SK-N-SH (cell line): Measurements from ENCODE around the gene ACADS. TPM values are rescaled to one million over a fixed set of nuclear protein-coding genes. Genes with fewer than 3 reads are reported as not detected.

Experiments used
- CTCF ChIA-PET: fragments of 300-600, 350-600 bp; formaldehyde crosslinking; extraction: SDS; loops from one replicate; lab custom pipeline; 2021; lab: Yijun Ruan, JAX
- POLR2A ChIA-PET: fragments of 350-600 bp; sonication (Branson Sonifier 250); formaldehyde crosslinking; extraction: SDS; loops from one replicate; lab custom pipeline; 2020; ENCODE audit warnings: antibody characterized with exemption, inconsistent platforms; lab: Yijun Ruan, JAX
- DNase-seq: peaks from one replicate; pipeline ENCODE4 v3.0.0; 2012
- H2AFZ ChIP-seq: fragments of 200-600 bp; sonication (generic); 2 replicates; pipeline ENCODE4 v1.8.1; 2016; ENCODE audit warnings: antibody characterized with exemption, mild to moderate bottlenecking, low read depth
- H3F3A ChIP-seq: fragments of 200-600 bp; sonication (generic); replicated peaks from 2 replicates; pipeline ENCODE3; 2016; ENCODE audit warnings: antibody characterized with exemption, mild to moderate bottlenecking; ENCODE audit not compliant: insufficient read depth
- H3K27ac ChIP-seq, 2 experiments: fragments of 200-500 bp in 1 of 2; fragments of 200-600 bp in 1 of 2; sonication (Bioruptor generic) in 1 of 2; sonication (generic), shearing (Covaris generic) in 1 of 2; 2 replicates each; pipeline versions ENCODE4 v1.5.1 to v1.6.1; 2014 to 2016; ENCODE audit warnings: low read depth in 2 of 2, inconsistent platforms in 1 of 2, low read length in 1 of 2, mild to moderate bottlenecking in 1 of 2, mixed read lengths in 1 of 2
- H3K27me3 ChIP-seq: fragments of 200-600 bp; sonication (generic), shearing (Covaris generic); 2 replicates; pipeline ENCODE4 v1.6.1; 2016; ENCODE audit warnings: mixed run types; ENCODE audit not compliant: insufficient read depth
- H3K36me3 ChIP-seq, 2 experiments: fragments of 200-500 bp in 1 of 2; fragments of 200-600 bp in 1 of 2; sonication (Bioruptor generic) in 1 of 2; sonication (generic) in 1 of 2; replicated peaks in 1 of 2; 2 replicates each; pipeline versions ENCODE3 to v1.5.1; 2014 to 2016; ENCODE audit warnings: low read length in 1 of 2, mild to moderate bottlenecking in 1 of 2; ENCODE audit not compliant: insufficient read depth in 2 of 2, control insufficient read depth in 1 of 2
- H3K4me1 ChIP-seq, 2 experiments: fragments of 200-500 bp in 1 of 2; fragments of 200-600 bp in 1 of 2; sonication (Bioruptor generic) in 1 of 2; sonication (generic), shearing (Covaris generic) in 1 of 2; 2 replicates each; pipeline versions ENCODE4 v1.5.1 to v1.6.1; 2014 to 2016; ENCODE audit warnings: low read depth in 1 of 2, low read length in 1 of 2, mixed run types in 1 of 2; ENCODE audit not compliant: insufficient read depth in 2 of 2, control insufficient read depth in 1 of 2
- H3K4me2 ChIP-seq: fragments of 200-600 bp; sonication (generic), shearing (Covaris generic); 2 replicates; pipeline ENCODE4 v1.6.1; 2017; ENCODE audit warnings: mixed run types
- H3K4me3 ChIP-seq, 2 experiments: fragments of 200-500 bp in 1 of 2; fragments of 200-600 bp in 1 of 2; sonication (Bioruptor generic) in 1 of 2; sonication (generic), shearing (Covaris generic) in 1 of 2; 2 replicates each; pipeline versions ENCODE4 v1.5.1 to v1.8.1; 2014 to 2016; ENCODE audit warnings: low read depth in 2 of 2, inconsistent platforms in 1 of 2, low read length in 1 of 2, mild to moderate bottlenecking in 1 of 2, mixed read lengths in 1 of 2, moderate library complexity in 1 of 2
- H3K79me2 ChIP-seq: fragments of 200-600 bp; sonication (generic); 2 replicates; pipeline ENCODE4 v1.8.1; 2017; ENCODE audit warnings: mild to moderate bottlenecking; ENCODE audit not compliant: insufficient read depth
- H3K9ac ChIP-seq: fragments of 200-600 bp; sonication (generic); 2 replicates; pipeline ENCODE4 v1.6.1; 2017; ENCODE audit warnings: mixed run types
- H3K9me2 ChIP-seq: fragments of 200-600 bp; sonication (generic); 2 replicates; pipeline ENCODE4 v1.6.1; 2017; ENCODE audit warnings: mixed run types
- H3K9me3 ChIP-seq: fragments of 200-600 bp; sonication (generic); 2 replicates; pipeline ENCODE4 v1.6.1; 2017; ENCODE audit warnings: mixed run types, mild to moderate bottlenecking, moderate library complexity
- H4K20me1 ChIP-seq: fragments of 200-600 bp; sonication (generic); 2 replicates; pipeline ENCODE4 v1.6.1; 2017; ENCODE audit warnings: mild to moderate bottlenecking, mixed run types; ENCODE audit not compliant: insufficient read depth
- ELF1 ChIP-seq: IDR thresholded peaks from 2 replicates; pipeline ENCODE4 v1.4.0; 2012
- EP300 ChIP-seq, 2 experiments: IDR thresholded peaks; 2 replicates each; pipeline versions ENCODE4 v1.4.0 to v1.6.1; 2012; ENCODE audit warnings: borderline replicate concordance in 1 of 2, low read depth in 1 of 2, low read length in 1 of 2
- EZH2phosphoT487 ChIP-seq: fragments of 200-600 bp; sonication (generic); IDR thresholded peaks from 2 replicates; pipeline ENCODE4 v1.6.1; 2017; ENCODE audit warnings: low read depth, mixed run types, mild to moderate bottlenecking, antibody characterized with exemption, moderate library complexity, borderline replicate concordance
- FOSL2 ChIP-seq: IDR thresholded peaks from 2 replicates; pipeline ENCODE4 v1.4.0; 2012; ENCODE audit warnings: low read depth, mild to moderate bottlenecking, moderate library complexity, borderline replicate concordance
- FOXJ3 ChIP-seq: sonication (generic); formaldehyde crosslinking; IDR thresholded peaks from 2 replicates; pipeline ENCODE4 v1.5.1; 2020; ENCODE audit warnings: mild to moderate bottlenecking, missing genetic modification reagents
- GABPA ChIP-seq: IDR thresholded peaks from 2 replicates; pipeline ENCODE4 v1.4.0; 2012; ENCODE audit warnings: low read depth, mild to moderate bottlenecking
- JUND ChIP-seq: IDR thresholded peaks from 2 replicates; pipeline ENCODE4 v1.4.0; 2012
- MEF2A ChIP-seq: IDR thresholded peaks from 2 replicates; pipeline ENCODE4 v1.4.0; 2012; ENCODE audit warnings: low read depth, borderline replicate concordance
- MXI1 ChIP-seq: IDR thresholded peaks from 2 replicates; pipeline ENCODE4 v1.6.1; 2012; ENCODE audit warnings: mild to moderate bottlenecking, low read depth, low read length, improper control_type of control experiment
- NFIC ChIP-seq: IDR thresholded peaks from 2 replicates; pipeline ENCODE4 v1.4.0; 2012; ENCODE audit warnings: borderline replicate concordance
- POLR2AphosphoS5 ChIP-seq: IDR thresholded peaks from 2 replicates; pipeline ENCODE4 v1.6.1; 2012; ENCODE audit warnings: low read depth, low read length
- RCOR1 ChIP-seq: fragments of 150-350 bp; IDR thresholded peaks from 2 replicates; pipeline ENCODE4 v1.6.1; 2017; ENCODE audit warnings: antibody characterized with exemption, low read length
- RFX5 ChIP-seq: IDR thresholded peaks from 2 replicates; pipeline ENCODE4 v1.6.1; 2012; ENCODE audit warnings: mild to moderate bottlenecking, improper control_type of control experiment, low read length
- RXRA ChIP-seq: IDR thresholded peaks from 2 replicates; pipeline ENCODE4 v1.4.0; 2012; ENCODE audit warnings: low read depth, mild to moderate bottlenecking, borderline replicate concordance
- SMC3 ChIP-seq: IDR thresholded peaks from 2 replicates; pipeline ENCODE4 v1.6.1; 2012; ENCODE audit warnings: low read depth, low read length, improper control_type of control experiment
- TCF12 ChIP-seq: IDR thresholded peaks from 2 replicates; pipeline ENCODE4 v1.4.0; 2012
- TEAD4 ChIP-seq: IDR thresholded peaks from 2 replicates; pipeline ENCODE4 v1.4.0; 2012; ENCODE audit warnings: mild to moderate bottlenecking, borderline replicate concordance; ENCODE audit not compliant: insufficient read depth
- YY1 ChIP-seq: IDR thresholded peaks from 2 replicates; pipeline ENCODE4 v1.4.0; 2012; ENCODE audit warnings: low read depth, mild to moderate bottlenecking
- WGBS: methylation state at CpG from one replicate; pipeline ENCODE4 v1.1.6; 2017; ENCODE audit warnings: low lambda C conversion rate; 5-methylcytosine and 5-hydroxymethylcytosine counted together
- polyA plus RNA-seq, 3 experiments: library from polyadenylated mRNA; depleted of rRNA; stranded (reverse); fragments of >200 nt; gene quantifications; 2 replicates each; pipeline ENCODE4 v1.2.3, GENCODE V29; 2012
- TF ChIP-seq, protein P1 (sequence below): IDR thresholded peaks from 2 replicates; pipeline ENCODE4 v1.4.0; 2012; ENCODE audit warnings: low read depth, borderline replicate concordance
- TF ChIP-seq, protein P2 (sequence below): IDR thresholded peaks from 2 replicates; pipeline ENCODE4 v1.6.1; 2012; ENCODE audit warnings: mild to moderate bottlenecking, low read depth, low read length, moderate library complexity
- TF ChIP-seq, protein P3 (sequence below): IDR thresholded peaks from 2 replicates; pipeline ENCODE4 v1.4.0; 2012; ENCODE audit warnings: low read depth, borderline replicate concordance
- TF ChIP-seq, protein P4 (sequence below): fragments of 200-600 bp; sonication (generic); IDR thresholded peaks from 2 replicates; pipeline ENCODE4 v1.6.1; 2017; ENCODE audit warnings: antibody characterized with exemption, mild to moderate bottlenecking, moderate library complexity

The ACADS gene
- polyA plus RNA-seq, 1 of the 3 experiments (the other 2 are of a cell fraction) = 4.9 TPM

DNA sequence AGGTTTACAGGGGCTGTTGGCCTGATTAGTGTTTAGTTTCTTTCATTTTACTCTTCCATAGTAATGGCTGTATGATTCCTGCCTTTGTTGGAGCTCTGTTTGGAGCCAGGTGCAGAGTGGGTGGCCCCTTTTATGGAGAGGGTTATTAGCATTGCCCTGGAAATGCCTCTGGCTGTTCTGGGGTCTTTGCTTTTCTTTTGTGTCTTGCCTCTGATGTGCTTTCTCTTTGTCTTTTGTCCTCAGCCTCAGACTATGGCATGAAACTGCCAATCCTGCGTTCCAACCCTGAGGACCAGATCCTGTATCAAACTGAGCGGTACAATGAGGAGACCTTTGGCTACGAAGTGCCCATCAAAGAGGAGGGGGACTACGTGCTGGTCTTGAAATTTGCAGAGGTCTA is 31.8 kb upstream of the ACADS start:
- Histone ChIP-seq H3F3A (no peaks in the 10 kb centered on the region), H3K36me3 (peaks cover 17 to 52% of the 10 kb centered on the region in 2 experiments), H3K9me2 (no peaks in the 10 kb centered on the region), H3K4me2 (no peak overlapping the region), H3K9ac (no peak overlapping the region), H3K4me1 (peaks cover 4 to 10% of the 10 kb centered on the region in 2 experiments; a peak in 3 of 4 replicates), H4K20me1 (peaks cover 48% of the 10 kb centered on the region), H3K79me2 (peaks cover 53% of the 10 kb centered on the region), H3K27ac (no peak overlapping the region), H3K4me3 (no peak overlapping the region), H2AFZ (no peak overlapping the region), H3K9me3 (no peaks in the 10 kb centered on the region), H3K27me3 (no peaks in the 10 kb centered on the region)
- 95% methylated on average over 4 of the region's 4 CpGs for WGBS
- POLR2A ChIA-PET = no interaction called here
- CTCF ChIA-PET = interaction anchor here (1.2 to 2.2 kb wide), 3 partner anchors 45 to 278 kb away, joined by 3 to 8 read pairs (median 3); no protein-coding TSS in a partner anchor
- DNase-seq = no peak
- TF ChIP-seq JUND (no peak), YY1 (no peak), TCF12 (no peak), FOXJ3 (no peak), SMC3 (no peak)
- TF ChIP-seq, protein P1, sequence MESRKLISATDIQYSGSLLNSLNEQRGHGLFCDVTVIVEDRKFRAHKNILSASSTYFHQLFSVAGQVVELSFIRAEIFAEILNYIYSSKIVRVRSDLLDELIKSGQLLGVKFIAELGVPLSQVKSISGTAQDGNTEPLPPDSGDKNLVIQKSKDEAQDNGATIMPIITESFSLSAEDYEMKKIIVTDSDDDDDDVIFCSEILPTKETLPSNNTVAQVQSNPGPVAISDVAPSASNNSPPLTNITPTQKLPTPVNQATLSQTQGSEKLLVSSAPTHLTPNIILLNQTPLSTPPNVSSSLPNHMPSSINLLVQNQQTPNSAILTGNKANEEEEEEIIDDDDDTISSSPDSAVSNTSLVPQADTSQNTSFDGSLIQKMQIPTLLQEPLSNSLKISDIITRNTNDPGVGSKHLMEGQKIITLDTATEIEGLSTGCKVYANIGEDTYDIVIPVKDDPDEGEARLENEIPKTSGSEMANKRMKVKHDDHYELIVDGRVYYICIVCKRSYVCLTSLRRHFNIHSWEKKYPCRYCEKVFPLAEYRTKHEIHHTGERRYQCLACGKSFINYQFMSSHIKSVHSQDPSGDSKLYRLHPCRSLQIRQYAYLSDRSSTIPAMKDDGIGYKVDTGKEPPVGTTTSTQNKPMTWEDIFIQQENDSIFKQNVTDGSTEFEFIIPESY = no peak

DNA sequence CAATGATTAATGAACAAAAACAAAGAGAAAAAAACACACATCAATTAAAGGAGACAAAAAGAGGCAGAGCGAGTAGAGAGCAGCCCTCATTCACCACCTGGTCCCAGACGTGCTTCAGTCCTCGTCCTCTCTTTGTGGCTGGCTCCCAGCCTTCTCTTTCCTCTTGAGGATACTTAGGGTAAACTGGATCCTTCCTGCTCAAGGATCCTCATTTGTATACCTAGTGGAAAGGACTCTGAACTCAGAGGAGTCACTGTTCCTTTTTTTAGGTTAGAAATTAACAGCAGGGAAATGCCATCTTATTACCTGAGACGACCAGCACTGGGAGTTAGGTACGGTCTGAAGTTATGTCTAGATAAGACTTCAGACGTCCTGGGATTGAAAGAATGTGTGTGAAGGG is 29.0 kb upstream of the ACADS start:
- H2AFZ ChIP-seq = no peak overlapping the region
- no peaks in the 10 kb centered on the region for H3K27me3 ChIP-seq
- no peak overlapping the region for H3K27ac ChIP-seq
- H3K36me3 ChIP-seq = peaks cover 24 to 77% of the 10 kb centered on the region in 2 experiments
- H3K9ac ChIP-seq = no peak overlapping the region
- H3K4me1 ChIP-seq = peaks cover 0 to 2% of the 10 kb centered on the region in 2 experiments; a peak in 1 of 4 replicates
- H3K9me3 ChIP-seq = no peaks in the 10 kb centered on the region
- peaks cover 25% of the 10 kb centered on the region for H3K79me2 ChIP-seq
- H3K4me3 ChIP-seq = no peak overlapping the region
- peaks cover 21% of the 10 kb centered on the region for H4K20me1 ChIP-seq
- 86% methylated on average over 6 of the region's 6 CpGs for WGBS
- CTCF ChIA-PET = no interaction called here
- no peak overlapping the region for H3K4me2 ChIP-seq
- no peaks in the 10 kb centered on the region for H3K9me2 ChIP-seq
- POLR2A ChIA-PET = no interaction called here
- DNase-seq = no peak
- H3F3A ChIP-seq = no peaks in the 10 kb centered on the region
- no peak for TF ChIP-seq SMC3
- TF ChIP-seq EP300 (IDR thresholded peaks at IDR 0.05; ENCODE audit: borderline replicate concordance in 1 of 2, low read depth in 1 of 2, low read length in 1 of 2) = no peak
- no peak for TF ChIP-seq MEF2A
- TF ChIP-seq NFIC = no peak
- TF ChIP-seq GABPA = no peak
- TF ChIP-seq, protein P2, sequence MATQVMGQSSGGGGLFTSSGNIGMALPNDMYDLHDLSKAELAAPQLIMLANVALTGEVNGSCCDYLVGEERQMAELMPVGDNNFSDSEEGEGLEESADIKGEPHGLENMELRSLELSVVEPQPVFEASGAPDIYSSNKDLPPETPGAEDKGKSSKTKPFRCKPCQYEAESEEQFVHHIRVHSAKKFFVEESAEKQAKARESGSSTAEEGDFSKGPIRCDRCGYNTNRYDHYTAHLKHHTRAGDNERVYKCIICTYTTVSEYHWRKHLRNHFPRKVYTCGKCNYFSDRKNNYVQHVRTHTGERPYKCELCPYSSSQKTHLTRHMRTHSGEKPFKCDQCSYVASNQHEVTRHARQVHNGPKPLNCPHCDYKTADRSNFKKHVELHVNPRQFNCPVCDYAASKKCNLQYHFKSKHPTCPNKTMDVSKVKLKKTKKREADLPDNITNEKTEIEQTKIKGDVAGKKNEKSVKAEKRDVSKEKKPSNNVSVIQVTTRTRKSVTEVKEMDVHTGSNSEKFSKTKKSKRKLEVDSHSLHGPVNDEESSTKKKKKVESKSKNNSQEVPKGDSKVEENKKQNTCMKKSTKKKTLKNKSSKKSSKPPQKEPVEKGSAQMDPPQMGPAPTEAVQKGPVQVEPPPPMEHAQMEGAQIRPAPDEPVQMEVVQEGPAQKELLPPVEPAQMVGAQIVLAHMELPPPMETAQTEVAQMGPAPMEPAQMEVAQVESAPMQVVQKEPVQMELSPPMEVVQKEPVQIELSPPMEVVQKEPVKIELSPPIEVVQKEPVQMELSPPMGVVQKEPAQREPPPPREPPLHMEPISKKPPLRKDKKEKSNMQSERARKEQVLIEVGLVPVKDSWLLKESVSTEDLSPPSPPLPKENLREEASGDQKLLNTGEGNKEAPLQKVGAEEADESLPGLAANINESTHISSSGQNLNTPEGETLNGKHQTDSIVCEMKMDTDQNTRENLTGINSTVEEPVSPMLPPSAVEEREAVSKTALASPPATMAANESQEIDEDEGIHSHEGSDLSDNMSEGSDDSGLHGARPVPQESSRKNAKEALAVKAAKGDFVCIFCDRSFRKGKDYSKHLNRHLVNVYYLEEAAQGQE = no peak
- no peak for TF ChIP-seq EZH2phosphoT487
- TF ChIP-seq RFX5 = no peak
- TF ChIP-seq POLR2AphosphoS5 = no peak
- no peak for TF ChIP-seq TEAD4
- no peak for TF ChIP-seq MXI1
- TF ChIP-seq RCOR1 = no peak
- no peak for TF ChIP-seq YY1
- TF ChIP-seq FOSL2 = no peak
- TF ChIP-seq ELF1 = no peak
- TF ChIP-seq, protein P3, sequence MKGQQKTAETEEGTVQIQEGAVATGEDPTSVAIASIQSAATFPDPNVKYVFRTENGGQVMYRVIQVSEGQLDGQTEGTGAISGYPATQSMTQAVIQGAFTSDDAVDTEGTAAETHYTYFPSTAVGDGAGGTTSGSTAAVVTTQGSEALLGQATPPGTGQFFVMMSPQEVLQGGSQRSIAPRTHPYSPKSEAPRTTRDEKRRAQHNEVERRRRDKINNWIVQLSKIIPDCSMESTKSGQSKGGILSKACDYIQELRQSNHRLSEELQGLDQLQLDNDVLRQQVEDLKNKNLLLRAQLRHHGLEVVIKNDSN = no peak
- TF ChIP-seq, protein P4, sequence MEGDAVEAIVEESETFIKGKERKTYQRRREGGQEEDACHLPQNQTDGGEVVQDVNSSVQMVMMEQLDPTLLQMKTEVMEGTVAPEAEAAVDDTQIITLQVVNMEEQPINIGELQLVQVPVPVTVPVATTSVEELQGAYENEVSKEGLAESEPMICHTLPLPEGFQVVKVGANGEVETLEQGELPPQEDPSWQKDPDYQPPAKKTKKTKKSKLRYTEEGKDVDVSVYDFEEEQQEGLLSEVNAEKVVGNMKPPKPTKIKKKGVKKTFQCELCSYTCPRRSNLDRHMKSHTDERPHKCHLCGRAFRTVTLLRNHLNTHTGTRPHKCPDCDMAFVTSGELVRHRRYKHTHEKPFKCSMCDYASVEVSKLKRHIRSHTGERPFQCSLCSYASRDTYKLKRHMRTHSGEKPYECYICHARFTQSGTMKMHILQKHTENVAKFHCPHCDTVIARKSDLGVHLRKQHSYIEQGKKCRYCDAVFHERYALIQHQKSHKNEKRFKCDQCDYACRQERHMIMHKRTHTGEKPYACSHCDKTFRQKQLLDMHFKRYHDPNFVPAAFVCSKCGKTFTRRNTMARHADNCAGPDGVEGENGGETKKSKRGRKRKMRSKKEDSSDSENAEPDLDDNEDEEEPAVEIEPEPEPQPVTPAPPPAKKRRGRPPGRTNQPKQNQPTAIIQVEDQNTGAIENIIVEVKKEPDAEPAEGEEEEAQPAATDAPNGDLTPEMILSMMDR = no peak
- no peak for TF ChIP-seq RXRA
